GM10248 (cell line): ENCODE data around the gene KCNQ5.
A peak's percentile ranks its signal among the peaks of the same experiment; 100 is the strongest.

Experiments
- CTCF ChIA-PET: fragments of 300-600 bp; sonication (Branson Sonifier 250); formaldehyde crosslinking; extraction: SDS; loops from one replicate; lab custom pipeline; 2021; ENCODE audit warnings: antibody characterized with exemption; lab: Yijun Ruan, JAX
- POLR2A ChIA-PET: fragments of 350-650 bp; sonication (Branson Sonifier 250); formaldehyde crosslinking; extraction: SDS; loops from one replicate; lab custom pipeline; 2020; ENCODE audit warnings: antibody characterized with exemption; lab: Yijun Ruan, JAX
- DNase-seq: peaks from one replicate; pipeline ENCODE4 v3.0.0; 2012; ENCODE audit errors: extremely low spot score
- CTCF ChIP-seq: IDR thresholded peaks from 2 replicates; pipeline ENCODE4 v1.5.1; 2012; ENCODE audit warnings: mild to moderate bottlenecking, low read depth; ENCODE audit errors: extremely low read depth, missing control alignments, control extremely low read depth

The KCNQ5 gene

GRCh38 chr6:72721346-72721745, 99.5 kb downstream of the KCNQ5 start:
- ChIA-PET CTCF (interaction anchor here (0.8 kb wide), 1 partner anchor 20 kb away, joined by 3 read pairs; no protein-coding TSS in a partner anchor), POLR2A (no interaction called here)
- no peak for TF ChIP-seq CTCF

GRCh38 chr6:72724545-72724944, 102.7 kb downstream of the KCNQ5 start:
- ChIA-PET CTCF (no interaction called here), POLR2A (no interaction called here)
- DNase-seq, result peak; percentile 34
- TF ChIP-seq CTCF, result no peak

More at GRCh38 chr6:72721346-72721745, 99.5 kb downstream of the KCNQ5 start:
- DNase-seq, result no peak

- no peak for TF ChIP-seq CTCF
- DNase-seq, result no peak
- ChIA-PET CTCF (interaction anchor here (1.4 kb wide), 1 partner anchor 8 kb away, joined by 4 read pairs; no protein-coding TSS in a partner anchor), POLR2A (no interaction called here)
Observed at GRCh38 chr6:72728706-72729343, 107.0 kb downstream of the KCNQ5 start.

- POLR2A ChIA-PET, result no interaction called here
- TF ChIP-seq CTCF, result no peak
- DNase-seq, result no peak
- CTCF ChIA-PET, result no interaction called here
Observed at GRCh38 chr6:72733045-72733444, 111.2 kb downstream of the KCNQ5 start.

- ChIA-PET POLR2A (no interaction called here), CTCF (no interaction called here)
- no peak for TF ChIP-seq CTCF
- no peak for DNase-seq
Observed at GRCh38 chr6:72738091-72738490, 116.2 kb downstream of the KCNQ5 start.

- DNase-seq, result peak; percentile 25
- POLR2A ChIA-PET, result no interaction called here
- CTCF ChIA-PET, result interaction anchor here (0.6 to 1.0 kb wide), 3 partner anchors 14 to 123 kb away, joined by 3 read pairs; no protein-coding TSS in a partner anchor
- no peak for TF ChIP-seq CTCF
Observed at GRCh38 chr6:72739368-72739779, 117.5 kb downstream of the KCNQ5 start.
